CD4-positive, alpha-beta T cell treated with Interleukin-12 subunit alpha and Interleukin-12 subunit beta, for 1 hour (primary cell): ENCODE measurements around the gene TAC4.

ENCODE experiments used
- DNase-seq: peaks from one replicate; pipeline ENCODE4 v3.0.0-alpha.2; 2020

The TAC4 gene

DNA sequence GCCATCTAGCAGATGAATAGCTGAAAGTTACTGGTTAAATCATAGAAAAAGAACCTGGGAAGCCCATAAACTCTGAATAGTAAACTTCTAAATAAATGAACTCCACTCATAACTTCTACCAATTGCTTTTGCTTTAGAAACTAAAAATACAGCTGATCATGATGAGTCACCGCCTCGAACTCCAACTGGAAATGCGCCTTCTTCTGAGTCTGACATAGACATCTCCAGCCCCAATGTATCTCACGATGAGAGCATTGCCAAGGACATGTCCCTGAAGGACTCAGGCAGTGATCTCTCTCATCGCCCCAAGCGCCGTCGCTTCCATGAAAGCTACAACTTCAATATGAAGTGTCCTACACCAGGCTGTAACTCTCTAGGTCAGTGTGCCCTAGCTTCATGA lies 49.7 kb downstream of the TAC4 start:
- no peak for DNase-seq

DNA sequence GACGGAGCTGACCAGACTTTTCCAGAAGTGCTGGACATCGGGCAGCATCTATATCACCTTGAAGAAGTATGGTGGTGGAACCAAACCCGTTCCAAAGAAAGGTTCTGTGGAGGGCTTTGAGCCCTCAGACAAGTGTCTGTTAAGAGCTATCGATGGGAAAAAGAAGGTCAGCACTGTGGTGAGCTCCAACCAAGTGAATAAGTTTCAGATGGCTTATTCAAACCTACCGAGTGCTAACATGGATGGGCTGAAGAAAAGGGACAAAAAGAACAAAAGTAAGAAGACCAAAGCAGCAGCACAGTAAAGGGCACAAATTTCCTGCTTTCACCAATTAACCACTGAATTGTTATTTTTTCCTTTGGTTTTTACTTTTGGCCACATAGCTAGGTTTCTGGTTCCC lies 52.5 kb downstream of the TAC4 start:
- no peak for DNase-seq

DNA sequence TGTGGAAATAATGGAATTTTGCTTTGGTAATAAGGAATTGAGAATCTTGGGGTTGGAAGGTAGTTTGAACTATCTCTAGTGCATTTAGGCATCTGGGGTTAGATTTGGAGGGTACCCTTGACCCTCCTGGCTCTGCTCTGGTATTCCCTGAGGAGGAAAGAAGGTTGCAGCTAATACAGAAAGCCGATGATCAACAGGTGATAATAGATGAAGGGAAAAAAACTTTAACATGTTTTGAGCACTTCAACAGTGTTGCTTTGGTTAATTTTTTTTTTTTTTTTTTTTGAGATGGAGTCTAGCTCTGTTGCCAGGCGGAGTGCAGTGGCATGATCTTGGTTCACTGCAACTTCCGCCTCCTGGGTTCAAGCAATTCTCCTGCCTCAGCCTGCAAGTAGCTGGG lies 54.6 kb downstream of the TAC4 start:
- DNase-seq = no peak

DNA sequence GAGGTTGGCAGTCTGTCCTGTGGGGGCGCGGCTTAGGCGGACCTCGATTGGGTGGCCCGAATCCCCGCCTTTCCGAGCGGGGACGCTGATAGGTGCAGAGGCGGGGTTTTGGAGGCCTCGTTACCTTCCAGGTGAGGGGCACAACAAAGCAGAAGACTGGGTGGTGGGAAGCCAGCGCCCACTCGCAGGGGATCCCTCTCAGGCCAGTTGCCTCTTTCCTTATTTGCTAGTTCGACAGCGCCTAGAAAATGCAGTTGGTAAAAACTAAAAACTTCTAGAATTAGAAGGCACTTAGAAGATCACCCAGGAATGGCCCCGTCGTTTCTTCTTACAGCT lies 58.7 kb downstream of the TAC4 start:
- DNase-seq = no peak

DNA sequence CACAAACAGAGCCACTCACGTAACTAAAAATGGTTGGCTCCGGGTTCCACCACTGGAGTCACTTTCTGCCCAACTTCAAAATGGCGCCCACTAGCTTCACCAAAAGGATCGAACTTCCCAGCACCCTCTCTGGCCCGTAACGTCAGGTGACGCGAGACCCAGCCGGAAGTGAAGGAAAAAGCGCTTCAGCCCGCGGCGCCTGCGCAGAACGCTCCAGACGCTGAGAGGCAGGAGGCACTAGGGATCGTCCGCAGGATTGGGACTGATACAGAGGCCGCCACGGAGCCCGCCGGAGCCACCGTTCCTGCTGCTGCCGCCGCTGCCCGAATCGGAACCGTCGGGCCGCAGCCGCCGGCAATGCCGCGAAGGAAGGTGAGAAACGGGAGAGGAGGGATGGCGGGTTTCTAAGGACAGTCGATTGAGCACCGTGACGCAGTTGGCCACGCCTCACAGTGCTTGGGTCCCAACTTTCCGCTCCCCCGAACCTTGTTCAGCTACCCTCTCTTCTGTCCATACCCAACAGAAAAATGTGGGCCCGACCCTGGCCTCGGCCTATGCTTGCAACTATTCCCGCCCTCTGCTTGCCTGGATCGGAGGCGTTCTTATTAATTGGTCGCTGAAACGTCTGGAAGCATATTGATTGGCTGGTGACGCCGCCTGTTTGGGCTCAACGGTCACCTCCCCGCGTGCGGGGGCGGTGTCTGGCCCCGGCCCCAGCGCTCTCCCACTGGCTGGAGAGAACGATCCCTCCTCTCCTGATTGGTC lies 59.2 kb downstream of the TAC4 start, which contains the start of gene KAT7:
TSS of gene KAT7 (plus strand) at position 204 of the 765 bp plus-strand sequence. CDS start at position 358, 154 bp downstream.
- DNase-seq = peak; percentile 99
